Measurements from ENCODE around the gene METRN.

GRCh38 chr16:672851-673250, 42.1 kb upstream of the METRN start:
- TF ChIP-seq ELF4 (IDR thresholded peaks at IDR 0.05) (no peak), SP1 (IDR thresholded peaks at IDR 0.05) (no peak), ZNF384 (IDR thresholded peaks at IDR 0.05) (no peak), FOXA1 (IDR thresholded peaks at IDR 0.05) (no peak), SUZ12 (IDR thresholded peaks at IDR 0.05) (no peak), BHLHE40 (IDR thresholded peaks at IDR 0.05; ENCODE audit: borderline replicate concordance) (no peak), FOXM1 (IDR thresholded peaks at IDR 0.05; ENCODE audit: borderline replicate concordance) (no peak), HDGF (IDR thresholded peaks at IDR 0.05; ENCODE audit: borderline replicate concordance) (no peak)

Data from HEK293T (cell line).